Testis (tissue), 2 donors: ENCODE results near the gene GGTLC3.
"Not testable (repeated sequence)": the region's sequence is repeated elsewhere in the genome, so short reads cannot be mapped to it uniquely, and the experiment has no call there.

Experiments used
- CTCF ChIP-seq, 3 experiments: fragments of 450-650 bp in 2 of 3; fragments of 200-600 bp in 1 of 3; sonication (generic) in 1 of 3; IDR thresholded peaks; one replicate each; pipeline ENCODE4 v1.5.1; 2016 to 2019; ENCODE audit warnings: antibody characterized with exemption in 3 of 3, mild to moderate bottlenecking in 2 of 3, moderate library complexity in 1 of 3
- POLR2A ChIP-seq: fragments of 450-650 bp; IDR thresholded peaks from one replicate; pipeline ENCODE4 v1.6.1; 2017; ENCODE audit warnings: antibody characterized with exemption, mild to moderate bottlenecking, moderate library complexity

GRCh38 chr22:18518061-18518460 lies at the start of gene GGTLC3:
- TF ChIP-seq CTCF (IDR thresholded peaks at IDR 0.05); POLR2A: not testable (repeated sequence)
